Muscle layer of colon (tissue), 2 donors: ENCODE measurements around the gene FLRT1.
A peak's percentile ranks its signal among the peaks of the same experiment; 100 is the strongest.

Experiments used
- H3K27ac ChIP-seq: one replicate; pipeline ENCODE4 v1.7.0; 2013; ENCODE audit warnings: low read depth, mild to moderate bottlenecking, low read length, moderate library complexity
- H3K27me3 ChIP-seq, 2 donors: one replicate each; pipeline ENCODE4 v1.7.0; 2013; ENCODE audit warnings: low read length in 2 of 2, mild to moderate bottlenecking in 2 of 2; ENCODE audit not compliant: insufficient read depth in 2 of 2, control insufficient read depth in 1 of 2
- H3K36me3 ChIP-seq: one replicate; pipeline ENCODE4 v1.7.0; 2013; ENCODE audit warnings: mild to moderate bottlenecking, low read length; ENCODE audit not compliant: insufficient read depth
- H3K4me1 ChIP-seq: one replicate; pipeline ENCODE4 v1.7.0; 2013; ENCODE audit warnings: mild to moderate bottlenecking, low read length; ENCODE audit not compliant: insufficient read depth
- H3K4me3 ChIP-seq, 2 donors: one replicate each; pipeline ENCODE4 v1.7.0; 2013; ENCODE audit warnings: low read length in 2 of 2, low read depth in 1 of 2, mild to moderate bottlenecking in 1 of 2, moderate library complexity in 1 of 2
- H3K9ac ChIP-seq: one replicate; pipeline ENCODE4 v1.7.0; 2013; ENCODE audit warnings: low read length
- H3K9me3 ChIP-seq: one replicate; pipeline ENCODE4 v1.7.0; 2013; ENCODE audit warnings: mild to moderate bottlenecking, low read length
- donor health status: abdominal sarcoma.
- donor health status: Adenocarcinoma of cecum.

The FLRT1 gene

GRCh38 chr11:64019106-64020037, 16.4 kb upstream of the FLRT1 start:
- H3K36me3 ChIP-seq = no peaks in the 10 kb centered on the region
- H3K9ac ChIP-seq = no peak overlapping the region
- no peak overlapping the region for H3K27ac ChIP-seq
- no peak overlapping the region for H3K4me3 ChIP-seq
- H3K27me3 ChIP-seq = no peaks in the 10 kb centered on the region
- H3K9me3 ChIP-seq = no peaks in the 10 kb centered on the region
- H3K4me1 ChIP-seq = no peaks in the 10 kb centered on the region

DNA sequence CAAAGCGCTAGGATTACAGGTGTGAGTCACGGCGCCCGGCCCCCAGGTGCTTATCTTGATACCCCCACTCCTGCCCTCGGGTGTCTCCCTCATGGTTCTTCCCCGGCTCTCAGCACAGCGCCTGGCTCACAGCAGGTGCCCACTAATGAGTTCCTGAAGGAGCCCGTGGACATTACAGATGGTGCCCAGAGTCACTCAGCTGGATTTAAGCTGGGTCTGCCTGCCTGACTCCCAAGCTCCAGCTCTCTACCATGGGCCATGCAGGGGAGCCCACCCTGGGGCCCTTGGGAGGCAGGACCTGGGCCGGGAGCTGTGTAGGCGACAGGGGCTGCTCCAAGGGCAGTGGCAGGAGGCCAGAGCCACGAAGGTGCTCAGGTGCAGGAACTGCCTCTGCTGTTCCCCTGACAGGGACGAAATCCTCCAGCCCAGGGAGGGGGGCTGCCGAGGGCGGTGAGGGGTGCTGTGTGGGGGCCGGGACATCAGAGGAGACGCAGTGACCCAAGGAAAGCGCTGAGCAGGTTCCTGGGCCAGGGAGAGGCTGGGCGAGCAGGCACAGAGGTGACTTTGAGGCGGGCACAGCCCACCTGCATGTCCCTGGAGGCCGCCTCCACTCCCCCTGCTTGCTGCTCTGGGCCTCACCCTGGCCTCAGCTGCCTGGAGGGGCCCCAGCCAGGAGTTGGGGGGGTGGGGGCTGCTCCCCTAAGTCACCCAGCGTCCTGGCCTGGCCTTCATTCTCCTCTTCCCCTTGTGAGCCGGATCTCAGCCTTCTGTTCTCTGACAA, 14.6 kb upstream of the FLRT1 start:
- Histone ChIP-seq H3K27me3 (no peaks in the 10 kb centered on the region), H3K27ac (no peak overlapping the region), H3K4me3 (no peak overlapping the region), H3K4me1 (no peaks in the 10 kb centered on the region), H3K36me3 (no peaks in the 10 kb centered on the region), H3K9ac (no peak overlapping the region), H3K9me3 (no peaks in the 10 kb centered on the region)

GRCh38 chr11:64021757-64022093, 14.0 kb upstream of the FLRT1 start:
- Histone ChIP-seq H3K27ac (no peak overlapping the region), H3K36me3 (no peaks in the 10 kb centered on the region), H3K27me3 (no peaks in the 10 kb centered on the region), H3K9me3 (no peaks in the 10 kb centered on the region), H3K9ac (no peak overlapping the region), H3K4me3 (no peak overlapping the region), H3K4me1 (no peaks in the 10 kb centered on the region)

DNA sequence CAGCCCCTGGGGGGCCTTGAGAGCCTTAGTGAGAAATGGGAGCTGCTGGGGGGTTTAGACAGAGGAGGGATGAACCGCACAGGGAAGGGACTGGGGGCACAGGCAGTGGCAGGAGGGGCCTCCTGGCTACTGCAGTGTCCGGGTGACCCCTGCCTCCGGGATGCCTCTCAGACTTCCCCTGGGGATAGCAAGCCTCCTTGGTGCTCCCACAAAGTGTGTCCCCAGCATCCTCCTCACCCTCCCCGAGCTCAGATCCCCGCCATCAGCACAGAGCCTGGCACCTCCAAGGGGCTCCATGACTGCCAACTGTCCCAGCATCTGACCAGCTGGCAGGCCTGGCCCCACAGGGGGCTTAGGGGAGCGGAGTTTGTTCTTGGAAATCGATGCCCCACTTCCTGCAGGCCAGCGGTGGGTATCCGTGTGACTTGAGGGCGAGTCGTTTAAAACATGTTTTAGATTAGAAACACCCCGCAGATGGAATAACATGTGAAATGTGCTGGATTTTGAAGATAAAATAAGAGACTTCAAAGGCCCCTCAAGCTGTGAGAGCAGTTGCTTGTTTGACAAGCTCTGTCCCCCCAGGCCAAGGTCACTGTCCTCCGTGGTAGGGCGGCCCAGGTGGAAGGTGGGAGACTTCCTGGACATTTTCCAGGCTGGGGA, 13.5 kb upstream of the FLRT1 start:
- H3K4me1 ChIP-seq = no peaks in the 10 kb centered on the region
- H3K27me3 ChIP-seq = no peaks in the 10 kb centered on the region
- H3K36me3 ChIP-seq = no peaks in the 10 kb centered on the region
- no peaks in the 10 kb centered on the region for H3K9me3 ChIP-seq
- no peak overlapping the region for H3K27ac ChIP-seq
- H3K9ac ChIP-seq = no peak overlapping the region
- H3K4me3 ChIP-seq = no peak overlapping the region

GRCh38 chr11:64023712-64024710, 11.7 kb upstream of the FLRT1 start:
- H3K27ac ChIP-seq = peak overlapping the region; percentile 14
- H3K27me3 ChIP-seq = peaks cover 0 to 11% of the 10 kb centered on the region in 2 donors
- no peaks in the 10 kb centered on the region for H3K9me3 ChIP-seq
- H3K4me1 ChIP-seq = no peaks in the 10 kb centered on the region
- H3K4me3 ChIP-seq = no peak overlapping the region
- H3K36me3 ChIP-seq = no peaks in the 10 kb centered on the region
- no peak overlapping the region for H3K9ac ChIP-seq

- H3K27me3 ChIP-seq = peaks cover 0 to 12% of the 10 kb centered on the region in 2 donors
- H3K4me3 ChIP-seq = no peak overlapping the region
- H3K36me3 ChIP-seq = no peaks in the 10 kb centered on the region
- H3K4me1 ChIP-seq = no peaks in the 10 kb centered on the region
- no peak overlapping the region for H3K9ac ChIP-seq
- H3K27ac ChIP-seq = no peak overlapping the region
- no peaks in the 10 kb centered on the region for H3K9me3 ChIP-seq
These were observed 10.5 kb upstream of the FLRT1 start for GRCh38 chr11:64025205-64025604.

DNA sequence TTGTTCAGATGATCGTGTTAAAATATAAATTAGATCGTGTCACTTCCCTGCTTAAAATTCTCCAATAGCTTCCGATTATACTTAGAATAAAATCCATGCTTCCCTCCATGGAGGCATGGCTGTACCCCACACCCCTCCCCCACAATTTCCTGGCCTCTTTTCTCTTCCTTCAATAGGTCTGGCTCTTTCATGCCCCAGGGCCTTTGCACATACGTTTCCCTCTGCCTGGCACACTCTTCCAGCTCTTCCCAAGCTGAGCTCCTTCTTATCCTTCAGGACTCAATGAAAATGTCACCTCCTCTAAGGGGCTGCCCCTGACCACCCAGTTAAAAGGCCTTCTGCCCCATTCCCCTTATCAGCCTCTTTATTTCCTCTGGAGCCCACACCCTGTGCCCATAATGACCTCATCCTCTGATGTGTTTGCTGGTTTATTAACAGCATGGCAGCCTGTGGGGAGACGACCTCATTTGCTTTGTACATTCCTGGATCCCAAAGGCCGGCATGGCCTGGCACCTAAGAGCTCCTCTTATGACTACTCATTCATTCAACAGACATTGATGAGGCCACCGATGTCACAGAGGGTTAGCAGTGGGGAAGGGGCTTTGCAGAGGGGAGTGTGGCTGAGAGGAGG, 9.0 kb upstream of the FLRT1 start:
- Histone ChIP-seq H3K36me3 (no peaks in the 10 kb centered on the region), H3K27me3 (peaks cover 0 to 12% of the 10 kb centered on the region in 2 donors), H3K4me3 (no peak overlapping the region), H3K9ac (no peak overlapping the region), H3K27ac (no peak overlapping the region), H3K4me1 (no peaks in the 10 kb centered on the region), H3K9me3 (no peaks in the 10 kb centered on the region)

GRCh38 chr11:64027651-64028397, 7.9 kb upstream of the FLRT1 start:
- Histone ChIP-seq H3K9me3 (no peaks in the 10 kb centered on the region), H3K9ac (no peak overlapping the region), H3K27me3 (peaks cover 0 to 12% of the 10 kb centered on the region in 2 donors), H3K4me1 (no peaks in the 10 kb centered on the region), H3K36me3 (no peaks in the 10 kb centered on the region), H3K4me3 (no peak overlapping the region), H3K27ac (no peak overlapping the region)

DNA sequence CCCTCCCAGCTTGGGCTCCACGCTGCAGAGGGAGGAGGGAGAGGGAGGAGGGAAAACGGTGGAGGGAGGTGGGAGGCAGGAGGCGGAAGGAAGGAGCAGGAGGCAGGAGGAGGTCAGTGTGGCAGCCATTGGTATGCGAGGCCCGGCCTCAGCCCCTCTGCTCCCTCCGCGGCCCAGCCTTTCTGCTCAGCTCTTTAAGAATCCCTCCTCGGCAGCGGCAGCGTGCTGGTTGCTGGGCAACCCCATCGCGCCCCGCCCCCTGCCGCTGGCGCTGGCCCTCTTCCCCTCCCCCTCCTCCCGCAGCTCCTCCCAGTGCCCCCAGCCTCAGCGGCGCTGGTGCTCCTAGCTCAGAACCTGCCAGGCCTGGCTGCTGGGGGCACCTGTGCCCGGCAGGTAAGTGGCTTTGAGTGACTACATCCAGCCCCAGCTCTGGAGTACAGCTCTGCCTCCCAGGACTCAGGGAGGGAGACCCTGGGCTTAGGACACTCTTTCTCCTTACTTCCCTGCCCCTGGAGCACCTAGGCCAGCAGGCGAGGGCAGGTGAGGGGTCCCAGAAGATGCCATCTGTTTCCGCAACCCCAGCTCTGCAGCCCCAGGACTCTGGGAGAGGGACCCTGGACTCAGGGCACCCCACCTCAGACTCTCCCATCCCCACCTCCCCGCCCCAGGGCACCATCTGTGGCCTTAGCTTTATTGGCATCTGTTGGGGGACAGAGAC, 7.2 kb upstream of the FLRT1 start:
- peaks cover 0 to 12% of the 10 kb centered on the region in 2 donors for H3K27me3 ChIP-seq
- no peaks in the 10 kb centered on the region for H3K9me3 ChIP-seq
- no peaks in the 10 kb centered on the region for H3K36me3 ChIP-seq
- no peaks in the 10 kb centered on the region for H3K4me1 ChIP-seq
- no peak overlapping the region for H3K27ac ChIP-seq
- no peak overlapping the region for H3K4me3 ChIP-seq
- no peak overlapping the region for H3K9ac ChIP-seq
